Activated CD8-positive, alpha-beta memory T cell treated with anti-CD3 and anti-CD28 coated beads, Interleukin-2, amount 50 U/mL, for 4 hours (primary cell): Measurements from ENCODE around the gene AFDN.

Source experiments
- DNase-seq: peaks from one replicate; pipeline ENCODE4 v3.0.0-alpha.2; 2020

AFDN gene

DNA sequence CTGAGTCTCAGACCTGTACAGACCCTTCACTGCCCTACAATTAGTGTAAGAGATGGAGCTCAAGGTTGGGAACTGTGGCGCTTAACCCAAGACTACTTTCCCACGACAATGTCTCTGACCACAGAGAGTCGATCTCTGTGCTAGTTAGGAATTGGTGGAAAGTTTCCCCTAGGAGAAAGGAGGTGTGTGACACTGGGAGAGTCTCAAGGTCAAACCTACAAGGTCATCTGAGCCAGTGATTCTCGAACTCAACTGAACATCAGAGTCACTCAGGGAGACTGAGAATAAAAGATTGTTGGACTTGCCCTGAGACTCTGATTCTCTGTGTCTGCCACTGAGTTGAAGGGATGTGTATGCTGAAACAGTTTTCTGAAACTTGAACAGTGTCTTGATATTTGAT is 9.7 kb upstream of the AFDN start:
- DNase-seq, result no peak

DNA sequence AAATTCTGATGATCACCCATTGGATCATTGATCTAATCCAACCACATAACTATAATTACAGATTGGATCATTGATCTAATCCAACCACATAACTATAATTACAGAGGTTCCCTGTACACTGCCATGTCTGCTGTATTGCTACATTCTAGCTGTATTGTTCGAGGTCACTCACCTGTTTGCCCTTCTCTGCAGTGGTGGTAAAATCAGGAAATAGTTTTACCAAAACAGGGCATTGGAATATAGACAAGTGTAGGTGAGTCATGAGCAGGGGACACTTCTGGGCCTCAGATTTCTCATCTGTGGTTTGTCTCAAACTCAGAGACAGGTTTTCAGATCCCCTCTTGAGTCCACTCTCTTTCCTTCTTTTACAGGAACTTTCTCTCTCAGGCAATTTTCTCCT is 9.0 kb upstream of the AFDN start:
- DNase-seq, result no peak

DNA sequence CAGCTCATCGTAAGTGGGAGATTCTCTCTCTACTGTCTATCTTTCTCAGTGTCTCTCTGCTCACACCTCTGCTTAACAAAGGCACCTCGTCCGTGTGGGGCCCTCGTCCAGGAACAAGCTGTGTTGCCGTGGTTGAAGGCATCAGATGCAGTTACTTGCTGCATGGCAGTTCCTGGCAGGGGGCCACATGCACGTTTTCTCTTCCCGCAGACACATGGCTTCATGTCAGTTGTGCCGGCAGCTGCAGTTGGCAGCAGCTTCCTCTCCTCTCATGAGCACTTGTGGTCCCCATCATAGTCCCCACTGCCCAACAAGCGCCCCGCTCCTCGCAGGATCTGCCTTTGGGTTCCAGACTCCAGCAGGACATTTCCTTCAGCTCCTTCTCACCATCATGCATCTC is 7.1 kb upstream of the AFDN start:
- no peak for DNase-seq

DNA sequence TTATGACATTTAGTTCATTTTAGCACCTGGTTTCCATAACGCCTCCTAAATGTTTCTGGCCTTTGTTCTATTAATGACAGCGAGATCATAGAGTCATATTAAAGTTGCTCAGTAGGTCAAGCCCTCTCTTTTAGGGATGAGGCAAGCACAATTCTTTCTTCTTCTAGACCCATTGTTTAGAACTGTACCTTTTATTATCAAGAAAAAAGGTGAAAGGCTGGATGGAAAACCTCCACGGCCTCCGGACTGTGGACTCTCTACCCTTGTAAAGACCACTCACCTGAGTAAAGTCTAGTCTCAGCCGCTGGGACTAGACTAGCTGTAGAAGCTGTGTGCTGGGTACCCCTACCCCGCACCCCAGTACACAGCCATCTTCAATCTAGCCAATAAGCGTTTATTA is 6.0 kb upstream of the AFDN start:
- no peak for DNase-seq

DNA sequence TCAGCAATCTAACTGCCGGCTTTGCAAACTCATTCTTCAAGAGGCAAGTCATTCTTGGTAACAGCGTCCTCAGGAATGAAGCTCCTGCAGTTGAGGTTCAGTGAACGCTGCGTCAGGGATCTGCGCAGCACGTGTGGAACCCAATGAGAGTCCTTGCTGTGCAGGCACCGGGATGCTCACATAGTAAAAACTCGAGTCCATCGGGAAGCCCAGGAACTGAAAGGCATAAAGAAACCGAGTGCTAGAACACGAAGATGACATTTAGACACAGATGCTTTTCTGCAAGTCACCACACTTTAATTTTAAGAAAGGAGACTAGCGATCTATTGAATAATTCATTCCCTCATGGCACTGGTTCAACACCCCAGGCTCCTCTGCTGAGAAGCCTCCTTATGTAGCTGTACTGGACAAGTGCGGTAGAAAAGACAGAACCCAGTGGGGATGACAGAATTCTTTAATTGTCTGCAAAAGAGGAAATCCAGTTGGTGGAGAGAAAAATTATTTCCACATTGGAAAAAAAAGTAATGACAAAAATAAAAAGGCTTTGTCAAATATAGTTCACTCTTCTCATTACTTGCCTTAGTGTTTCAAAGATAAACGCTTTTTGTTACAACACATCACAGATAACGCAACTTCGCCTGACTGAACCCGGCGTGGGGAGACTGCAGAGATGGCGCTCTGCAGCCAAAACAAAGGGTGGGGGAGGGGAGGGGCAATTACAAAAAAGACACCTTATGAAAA is 1.9 kb upstream of the AFDN start:
- no peak for DNase-seq

DNA sequence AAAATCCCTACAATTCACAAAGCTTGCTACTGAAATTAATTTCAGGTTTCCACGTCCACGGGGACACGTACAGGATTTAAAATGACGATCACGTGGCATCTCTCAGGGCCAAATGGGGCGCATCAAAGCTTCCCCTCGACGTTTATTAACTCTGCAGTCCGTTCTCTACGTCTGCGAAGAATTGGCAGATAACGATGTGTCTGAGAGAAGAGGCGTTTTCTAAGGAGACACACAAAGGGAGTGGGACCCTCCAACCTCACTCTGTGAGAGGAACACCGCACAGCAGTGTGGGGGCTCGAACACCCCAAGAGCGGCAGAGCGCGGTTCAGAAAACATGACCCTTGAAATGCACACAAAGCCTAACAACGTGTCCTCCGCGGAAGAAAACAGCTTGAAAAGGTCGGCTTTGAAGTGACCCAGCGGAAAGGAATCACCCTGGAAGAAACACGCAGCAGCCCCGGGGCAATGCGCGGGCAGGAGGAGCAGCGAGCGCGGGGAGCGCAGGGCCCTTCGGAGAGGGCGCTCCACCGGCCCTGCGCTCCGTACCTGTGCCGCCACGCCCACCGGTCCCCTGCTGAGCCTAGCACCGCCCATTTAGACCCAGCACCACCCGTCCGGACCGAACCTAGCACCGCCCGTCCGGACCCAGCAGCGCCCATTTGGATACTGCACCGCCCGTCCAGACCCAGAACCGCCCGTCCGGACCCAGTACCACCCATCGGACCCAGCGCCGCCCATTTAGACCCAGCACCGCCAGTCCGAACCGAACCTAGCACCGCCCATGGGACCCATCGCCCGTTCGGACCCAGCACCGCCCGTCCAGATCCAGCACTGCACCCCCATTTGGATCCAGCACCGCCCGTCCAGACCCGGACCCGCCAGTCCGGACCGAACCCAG is 1.1 kb upstream of the AFDN start:
- DNase-seq, result no peak

DNA sequence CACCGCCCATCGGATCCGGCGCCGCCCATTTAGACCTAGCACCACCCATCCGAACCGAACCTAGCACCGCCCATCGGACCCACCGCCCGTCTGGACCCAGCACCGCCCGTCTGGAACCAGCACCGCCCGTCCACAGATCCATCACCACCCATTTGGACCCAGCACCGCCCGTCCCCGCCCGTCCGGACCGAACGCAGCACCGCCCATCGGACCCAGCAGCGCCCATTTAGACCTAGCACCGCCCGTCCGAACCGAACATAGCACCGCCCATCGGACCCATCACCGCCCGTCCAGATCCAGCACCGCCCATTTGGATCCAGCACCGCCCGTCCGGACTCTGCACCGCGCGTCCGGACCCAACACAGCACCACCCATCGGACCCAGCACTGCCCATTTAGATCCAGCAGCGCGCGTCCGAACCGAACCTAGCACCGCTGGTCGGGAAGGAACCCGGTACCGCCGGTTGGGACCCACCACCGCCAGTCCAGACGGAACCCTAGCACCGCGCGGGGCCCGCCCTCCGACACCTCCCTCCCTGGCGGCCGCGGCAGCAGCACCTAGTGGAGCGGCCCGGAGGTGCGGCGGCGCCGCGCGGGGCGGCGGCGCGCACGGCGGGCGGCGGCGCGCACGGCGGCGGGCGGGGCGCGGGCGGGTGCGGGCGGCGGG is 348 bp upstream of the AFDN start:
- peak; percentile 58 for DNase-seq

DNA sequence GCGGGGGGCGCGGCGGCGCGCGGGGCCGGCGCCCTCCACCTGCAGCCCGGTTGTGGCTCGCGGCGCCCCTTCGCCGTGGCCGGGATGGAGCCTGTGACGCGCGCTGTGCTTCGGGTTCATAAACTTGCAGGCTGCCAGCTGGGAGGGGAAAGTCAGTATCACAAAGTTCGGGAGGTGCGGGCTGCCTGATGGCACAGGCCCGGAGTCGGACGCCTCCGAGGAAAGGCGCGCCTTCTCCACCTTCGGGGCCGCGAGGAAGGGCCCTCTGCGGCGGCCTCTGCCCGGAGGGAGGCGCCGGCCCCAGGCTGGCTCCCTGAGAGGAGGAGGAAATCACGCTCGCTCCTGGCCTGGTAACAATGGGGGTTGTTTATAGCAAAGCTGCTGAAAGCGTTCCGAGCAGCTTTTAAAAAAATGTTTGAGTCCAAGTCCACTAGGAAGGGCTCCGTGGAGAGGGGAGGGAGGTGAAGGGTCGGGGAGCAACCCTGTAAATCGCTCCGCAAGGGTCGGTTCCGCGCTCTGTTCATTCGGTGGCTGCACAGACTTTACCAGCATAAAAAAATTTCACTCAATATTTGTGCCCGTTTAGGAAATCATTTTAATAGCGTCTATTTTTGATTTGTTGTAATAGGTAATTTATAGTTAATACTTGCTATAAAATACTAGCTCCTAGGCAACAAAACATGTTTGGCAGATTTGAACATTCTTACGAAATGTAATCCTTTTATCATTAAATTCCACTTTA is 1.0 kb downstream of the AFDN start:
- peak; percentile 30 for DNase-seq

DNA sequence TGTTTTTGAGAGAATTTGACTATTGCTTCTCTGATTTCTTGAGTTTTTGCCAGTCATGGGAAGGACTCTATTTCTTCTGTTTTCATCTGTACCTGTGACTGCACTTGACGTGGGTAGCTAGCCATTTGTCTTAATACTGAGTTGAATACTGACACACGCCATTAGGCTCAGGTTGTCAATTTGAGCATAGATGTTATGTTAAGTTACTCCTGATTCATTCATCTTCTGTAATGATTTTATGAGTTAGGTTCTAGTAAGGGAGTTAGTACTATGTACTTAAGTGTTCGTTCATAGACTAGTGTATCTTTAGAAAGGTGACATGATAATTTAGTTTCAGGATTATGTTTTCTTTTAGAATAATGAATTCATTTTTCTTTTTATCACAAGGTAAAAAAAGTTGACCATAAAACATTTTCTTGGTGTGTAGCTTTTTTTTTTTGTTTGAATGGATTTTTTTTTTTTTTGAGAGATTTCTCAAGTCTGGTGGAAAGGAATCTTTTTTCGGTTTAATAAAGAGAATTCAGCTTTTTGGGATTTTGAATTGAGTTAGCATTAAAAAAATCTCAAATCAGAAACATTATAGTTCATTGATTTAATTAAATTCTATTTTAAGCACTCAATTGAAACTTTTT is 1.7 kb downstream of the AFDN start:
- DNase-seq, result no peak

DNA sequence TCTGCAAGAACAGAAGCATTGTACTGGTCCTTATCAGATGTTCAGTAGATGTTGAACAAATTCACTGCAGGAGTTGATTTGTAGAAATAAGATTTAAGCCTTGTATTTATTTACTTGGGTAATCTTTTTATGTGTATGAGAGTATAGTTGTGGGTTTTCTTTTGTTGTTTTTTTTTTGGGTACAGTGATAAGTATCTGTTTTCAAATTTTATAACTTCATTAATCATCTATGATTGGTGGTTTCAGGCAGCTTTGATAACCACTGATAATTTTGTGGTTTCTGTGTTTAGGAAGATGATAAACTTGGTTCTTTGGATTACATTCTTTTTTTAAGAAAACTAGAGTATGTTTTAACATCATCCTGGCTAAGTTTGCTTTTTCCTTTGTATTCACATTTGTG is 2.8 kb downstream of the AFDN start:
- no peak for DNase-seq

DNA sequence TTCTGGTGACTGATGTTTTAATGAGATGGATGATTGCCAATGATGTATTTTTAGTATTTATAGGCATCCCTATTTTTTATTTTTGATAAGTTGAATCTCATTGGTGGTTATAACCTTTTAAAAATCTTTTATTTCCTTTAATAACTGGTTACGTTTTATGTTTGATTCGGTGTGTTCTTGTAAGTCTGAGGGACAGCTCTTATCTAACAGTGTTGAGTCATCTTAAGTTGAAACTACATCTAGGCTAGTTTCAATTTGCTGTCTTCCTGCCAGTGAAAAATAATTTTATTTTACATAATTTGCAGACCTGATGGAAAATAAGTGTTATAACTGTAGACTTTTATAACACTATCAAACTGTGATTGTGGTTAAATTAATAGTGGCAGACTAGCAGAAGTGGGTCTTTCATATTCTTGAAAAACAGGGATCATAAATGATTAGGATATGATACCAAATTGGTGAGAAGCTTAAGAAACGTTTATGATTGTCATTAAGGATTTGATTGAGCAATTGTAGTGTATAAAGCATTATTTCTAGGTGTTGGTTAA is 4.6 kb downstream of the AFDN start:
- DNase-seq, result no peak

DNA sequence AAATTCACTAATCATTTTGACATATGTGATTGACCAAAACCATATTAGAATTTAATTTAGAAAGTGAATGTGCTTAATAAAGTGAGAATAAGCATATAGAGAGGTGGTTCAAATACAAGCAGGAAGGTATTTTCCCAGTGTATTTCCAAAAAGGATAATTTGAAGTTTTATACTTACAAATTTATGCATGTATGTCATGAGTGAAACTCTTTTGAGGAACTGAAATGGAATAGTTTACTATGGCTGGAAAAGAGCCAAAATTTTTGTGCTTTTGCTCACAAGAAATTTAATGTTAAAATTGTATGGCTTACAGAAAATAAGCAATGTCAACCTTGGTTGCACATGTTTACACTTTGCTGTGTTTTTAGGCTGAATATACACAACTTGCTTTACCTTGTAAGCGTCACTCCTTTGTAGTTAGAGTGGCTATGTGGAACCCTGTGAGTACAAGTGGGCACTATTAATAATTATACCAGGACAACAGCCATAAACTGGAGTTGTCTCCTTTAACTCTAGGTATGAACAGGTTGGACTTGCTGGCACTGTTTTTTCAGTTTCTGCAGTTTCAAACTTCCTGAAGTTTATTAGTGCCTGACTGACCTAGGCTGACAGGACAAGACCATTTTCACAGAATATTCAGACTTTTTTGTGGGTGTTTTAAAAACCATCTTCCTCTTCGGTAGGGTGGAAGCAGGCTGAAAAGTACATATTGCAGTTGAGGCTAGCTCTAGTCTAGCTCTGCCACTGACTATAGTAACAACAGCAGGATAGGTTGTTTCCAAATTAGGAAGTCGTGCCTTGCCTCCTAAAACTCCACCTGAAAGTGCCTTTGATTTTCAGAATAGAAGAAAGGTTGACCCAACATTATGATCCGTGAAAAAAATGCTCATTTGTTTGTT is 6.0 kb downstream of the AFDN start:
- DNase-seq, result no peak

DNA sequence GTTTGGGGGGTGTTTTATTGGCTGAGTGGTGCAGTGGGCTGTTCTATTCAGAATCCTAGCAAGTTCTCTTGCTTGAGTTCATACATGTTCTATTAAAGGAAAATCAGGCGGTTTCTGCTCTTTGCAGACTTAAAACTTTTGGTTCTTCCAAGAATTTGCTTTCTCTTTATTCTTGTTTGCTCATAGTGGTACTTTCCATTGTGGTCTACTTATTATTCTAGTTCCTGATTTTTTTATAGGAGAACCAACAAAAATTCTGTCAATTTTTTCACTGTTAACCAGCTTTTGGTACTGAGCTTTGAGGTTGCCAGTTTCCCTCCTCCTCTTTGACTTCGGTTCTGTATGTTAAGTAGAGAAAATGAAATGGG is 6.7 kb downstream of the AFDN start:
- DNase-seq, result no peak

DNA sequence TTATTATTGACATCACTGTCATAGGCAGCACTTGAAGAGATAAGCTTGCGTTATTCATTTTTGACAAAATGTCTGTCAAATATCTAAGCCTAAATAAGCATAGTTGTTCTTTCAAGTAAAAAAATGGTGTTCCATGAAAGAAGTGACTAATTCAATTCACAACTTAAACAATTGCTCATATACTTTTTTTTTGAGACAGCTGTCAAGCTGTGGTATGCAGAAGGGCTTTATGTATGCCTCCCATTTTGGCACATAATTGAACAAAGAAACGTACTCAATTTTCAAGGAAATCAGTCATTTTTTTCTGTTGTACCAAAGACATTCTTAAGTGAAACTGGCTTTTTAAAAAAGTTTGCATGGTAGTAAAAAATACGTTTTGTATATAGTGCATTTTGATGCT is 8.5 kb downstream of the AFDN start:
- no peak for DNase-seq

DNA sequence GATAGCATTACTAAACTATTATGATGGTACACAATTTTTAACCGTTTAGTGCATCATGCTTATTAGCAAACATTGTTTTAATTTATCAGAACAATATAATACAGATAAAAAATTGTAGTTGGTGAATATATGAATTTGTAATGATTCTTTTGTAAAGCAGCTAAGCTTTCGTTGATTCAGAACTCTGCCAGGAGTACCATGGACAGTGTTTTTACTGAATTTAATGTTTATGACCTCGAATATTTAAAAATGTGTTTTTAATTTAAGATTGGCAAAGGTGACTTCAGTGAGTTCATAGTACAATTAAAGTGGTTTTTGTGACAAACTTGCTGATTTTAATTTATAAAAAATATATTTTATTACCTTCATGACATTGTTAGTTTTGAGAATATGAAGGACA is 10.0 kb downstream of the AFDN start:
- DNase-seq, result no peak

DNA sequence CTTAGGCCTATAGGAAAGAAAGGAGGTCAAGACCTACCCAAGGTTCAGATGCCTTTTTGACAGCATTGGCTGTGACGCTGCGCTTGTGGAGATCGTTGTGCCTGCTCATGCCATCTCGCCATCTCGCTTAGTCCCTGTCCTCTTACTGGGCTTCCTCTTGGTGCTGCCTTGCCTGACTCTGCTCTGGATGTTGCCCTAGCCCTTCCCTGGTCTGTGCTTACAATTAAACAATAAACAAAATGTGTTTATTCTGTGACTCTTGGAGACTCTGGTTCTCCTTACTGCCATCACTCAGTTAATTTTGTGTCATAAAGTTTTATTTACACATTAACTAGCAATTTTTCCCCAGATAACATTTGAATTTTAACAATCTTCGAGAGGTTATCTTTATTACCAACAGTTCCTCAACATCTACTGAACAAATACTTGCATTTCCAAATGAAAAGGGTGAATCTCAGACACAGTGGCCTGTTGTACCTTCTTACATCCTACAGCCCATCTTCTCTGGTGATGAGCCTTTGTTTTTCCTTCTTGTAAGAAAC is 11.6 kb downstream of the AFDN start:
- no peak for DNase-seq

DNA sequence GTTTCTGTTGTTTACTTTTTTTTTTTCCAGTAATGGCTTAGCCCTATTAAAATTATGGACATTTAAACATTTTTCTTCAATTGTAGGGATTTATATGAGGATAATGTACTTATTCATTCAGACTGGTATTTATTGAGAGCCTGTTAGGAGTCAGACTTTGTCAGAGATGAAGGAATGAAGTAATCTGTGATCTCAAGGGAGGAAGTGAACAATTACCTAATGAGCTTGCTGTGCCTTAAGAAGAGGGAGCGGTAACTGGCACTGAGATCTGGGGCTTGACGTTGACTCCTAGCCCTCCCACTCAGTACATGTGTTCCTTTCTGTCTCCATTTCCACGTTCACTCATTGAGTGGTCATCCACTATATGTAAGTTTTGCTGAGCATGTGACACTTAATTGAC is 12.6 kb downstream of the AFDN start:
- no peak for DNase-seq

DNA sequence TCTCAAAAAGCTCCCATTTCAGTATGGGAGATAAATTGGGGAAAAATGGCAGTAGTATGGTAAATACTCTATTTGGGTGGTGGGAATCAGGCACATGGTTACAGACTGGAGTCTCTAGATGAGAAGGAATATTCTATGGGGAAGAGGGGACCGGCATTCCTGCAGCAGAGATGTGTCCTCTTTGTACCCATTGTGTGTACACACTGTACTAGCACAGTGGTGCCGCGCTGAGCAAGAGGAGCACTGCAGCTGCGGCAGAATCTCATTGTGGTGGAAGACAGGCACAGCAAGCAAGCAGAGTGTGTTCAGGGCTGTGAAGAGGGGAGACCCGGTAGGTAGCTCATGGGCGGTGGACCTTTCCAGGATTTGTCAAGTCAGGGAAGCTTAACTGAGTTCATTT is 13.0 kb downstream of the AFDN start:
- no peak for DNase-seq

DNA sequence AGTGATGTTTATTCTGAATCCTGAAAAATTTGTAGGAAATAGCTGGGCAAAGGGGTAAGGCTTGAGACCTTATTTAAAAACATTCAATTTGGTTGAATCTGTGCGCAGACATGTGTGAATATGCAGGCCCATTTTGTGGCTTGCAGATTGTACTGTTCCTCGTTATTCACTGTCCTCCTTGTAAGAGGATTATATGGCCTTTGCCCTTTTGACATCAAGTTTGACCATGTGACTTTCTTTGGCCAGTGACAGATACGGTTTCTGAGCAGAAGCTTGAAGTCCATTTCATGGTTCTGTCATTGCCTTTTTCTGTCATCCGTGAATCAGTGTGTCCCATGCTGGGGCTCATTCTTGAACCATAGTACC is 13.4 kb downstream of the AFDN start:
- DNase-seq, result no peak

DNA sequence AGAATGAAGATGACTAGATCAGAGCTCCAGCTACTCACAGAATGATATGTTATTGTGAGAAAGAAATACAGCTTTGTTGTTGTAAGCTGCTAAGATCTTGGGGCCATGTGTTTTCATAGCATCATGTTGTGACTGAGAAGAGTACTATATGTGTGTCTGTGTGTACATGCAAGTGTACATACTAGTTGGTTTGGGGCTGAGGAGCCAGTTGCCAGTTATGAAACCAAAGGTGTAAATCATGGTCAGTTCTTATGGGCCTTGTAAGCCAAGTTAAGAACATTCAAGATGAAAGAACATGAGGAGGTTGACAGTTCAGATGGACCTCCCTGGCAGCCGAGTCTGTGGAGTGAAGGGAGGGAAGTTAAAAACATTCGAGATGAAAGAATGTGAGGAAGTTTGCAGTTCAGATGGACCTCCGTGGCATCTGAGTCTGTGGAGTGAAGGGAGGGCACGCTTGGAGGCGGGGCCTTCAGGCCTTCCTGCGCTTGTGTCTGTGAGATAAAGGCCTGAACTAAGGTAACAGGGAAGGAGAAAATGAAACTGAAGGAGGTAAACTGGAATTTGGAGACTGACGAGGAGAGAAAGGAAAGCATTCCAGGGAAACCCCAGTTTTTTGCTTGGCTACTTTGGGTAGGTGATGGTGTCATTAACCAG is 13.9 kb downstream of the AFDN start:
- no peak for DNase-seq

DNA sequence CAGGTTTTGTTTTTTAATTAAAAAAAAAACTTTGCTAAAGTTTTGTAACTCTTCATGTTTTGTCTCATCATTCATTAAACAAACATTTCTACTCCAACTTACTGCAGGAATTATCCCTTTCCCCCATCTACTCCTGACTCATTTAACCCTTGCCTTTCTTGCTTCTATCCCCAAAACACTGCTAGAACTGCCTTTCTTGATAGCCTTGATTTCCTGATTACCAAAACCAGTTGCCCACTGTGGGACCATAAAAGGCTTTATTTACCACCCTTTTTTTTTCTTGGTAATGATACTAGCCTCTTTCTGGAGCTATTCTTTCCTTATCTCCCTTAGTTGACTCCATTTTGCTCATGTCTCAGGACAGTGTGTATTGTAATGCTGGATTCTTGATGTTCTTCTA is 15.3 kb downstream of the AFDN start:
- no peak for DNase-seq
